ENCODE results near the gene DLGAP4. TPM values are rescaled to one million over a fixed set of nuclear protein-coding genes. Genes with fewer than 3 reads are reported as not detected.

Gene DLGAP4
- total and polyA plus RNA-seq, 2 of the 8 experiments (the other 6 are each of a cell fraction or from before 2014, with no cell fraction given): 41.2 to 57.2 TPM

GRCh38 chr20:36367370-36367745 lies 61.2 kb downstream of the DLGAP4 start:
- Histone ChIP-seq H4K5ac (ENCODE audit: insufficient read length, low read depth, low read length) (no peak overlapping the region), H3K23me2 (ENCODE audit: low read depth, low read length) (no peaks in the 10 kb centered on the region), H3K4ac (replicated peaks; ENCODE audit: insufficient read length, low read depth, low read length) (no peak overlapping the region), H3K56ac (replicated peaks; ENCODE audit: insufficient read length, low read depth, low read length) (no peak overlapping the region), H2BK20ac (ENCODE audit: low read length) (no peak overlapping the region), H3K4me1 (replicated peaks in 1 of 4; ENCODE audit: control insufficient read depth in 3 of 4, insufficient read depth in 4 of 4, low read length in 3 of 4) (peaks cover 2 to 11% (median 6%) of the 10 kb centered on the region in 4 experiments), H3K4me3 (ENCODE audit: extremely low read depth in 1 of 4, insufficient read depth in 2 of 4, low read depth in 3 of 4, low read length in 4 of 4) (no peak overlapping the region), H2BK12ac (ENCODE audit: low read depth, low read length) (peak overlapping the region; percentile 17; the same call in 1 of the 2 replicates), H3K18ac (ENCODE audit: extremely low read depth, low read length) (no peak overlapping the region), H4K8ac (ENCODE audit: extremely low read depth, insufficient read depth, low read length) (no peak overlapping the region), H3K9me3 (ENCODE audit: insufficient read depth in 2 of 2, low read depth in 1 of 2, low read length in 1 of 2) (no peaks in the 10 kb centered on the region), H3K23ac (ENCODE audit: insufficient read length) (no peak overlapping the region), H4K91ac (replicated peaks; ENCODE audit: insufficient read length, low read length) (no peak overlapping the region), H2AK5ac (ENCODE audit: low read depth, low read length) (no peak overlapping the region), H3K79me2 (ENCODE audit: control insufficient read depth in 1 of 2, insufficient read depth in 2 of 2, low read length in 2 of 2) (no peaks in the 10 kb centered on the region), H2BK120ac (replicated peaks; ENCODE audit: low read depth, low read length) (no peak overlapping the region), H3K27me3 (replicated peaks in 1 of 4; ENCODE audit: control insufficient read depth in 3 of 4, extremely low read depth in 1 of 4, insufficient read depth in 3 of 4, low read length in 3 of 4) (no peaks in the 10 kb centered on the region), H3K79me1 (ENCODE audit: low read depth, low read length) (no peaks in the 10 kb centered on the region), H2BK15ac (ENCODE audit: low read length) (0 out of 2 replicates have a peak overlapping the region, but pooled peaks have one; percentile 16), H3K4me2 (ENCODE audit: insufficient read depth in 1 of 2, low read depth in 2 of 2, low read length in 2 of 2) (no peak overlapping the region), H3K9ac (replicated peaks in 1 of 4; ENCODE audit: extremely low read depth in 1 of 4, low read depth in 3 of 4, low read length in 3 of 4) (no peak overlapping the region), H2AFZ (ENCODE audit: low read length) (no peak overlapping the region), H3K36me3 (ENCODE audit: control insufficient read depth in 2 of 4, insufficient read depth in 4 of 4, low read length in 3 of 4) (no peaks in the 10 kb centered on the region; a peak in 1 of 8 replicates), H3K14ac (ENCODE audit: insufficient read length) (no peak overlapping the region), H4K20me1 (replicated peaks in 1 of 2; ENCODE audit: control insufficient read depth in 1 of 2, insufficient read depth in 2 of 2, low read length in 2 of 2) (peaks cover 0 to 2% of the 10 kb centered on the region in 2 experiments), H3K27ac (ENCODE audit: low read depth, low read length) (no peak overlapping the region), H2BK5ac (ENCODE audit: low read depth, low read length) (peak overlapping the region; percentile 30; the same call in 1 of the 2 replicates)
- ChIA-PET POLR2A (ENCODE audit: partially characterized antibody) (interaction anchor here (1.1 kb wide), 1 partner anchor 35 kb away, joined by 3 read pairs; no protein-coding TSS in a partner anchor), CTCF (ENCODE audit: partially characterized antibody) (interaction anchor here (0.5 to 1.4 kb wide), 7 partner anchors 8 to 111 kb away, joined by 3 to 6 read pairs (median 3); no protein-coding TSS in a partner anchor)
- TF ChIP-seq PHF8 (conservative IDR thresholded peaks at IDR 0.05; ENCODE audit: low read depth, low read length) (no peak), JUND (IDR thresholded peaks at IDR 0.05; ENCODE audit: low read length) (no peak), SUZ12 (IDR thresholded peaks at IDR 0.05; ENCODE audit: low read length) (no peak), BRCA1 (IDR thresholded peaks at IDR 0.05; ENCODE audit: low read depth, low read length) (no peak), RXRA (IDR thresholded peaks at IDR 0.05; ENCODE audit: insufficient read depth, low read depth, low read length) (no peak), BACH1 (IDR thresholded peaks at IDR 0.05; ENCODE audit: low read length) (no peak), MAX (IDR thresholded peaks at IDR 0.05) (no peak), KDM1A (IDR thresholded peaks at IDR 0.05; ENCODE audit: borderline replicate concordance, low read length) (no peak), CTCF (IDR thresholded peaks at IDR 0.05; ENCODE audit: control extremely low read depth in 1 of 3, insufficient read depth in 1 of 3, low read depth in 1 of 3, low read length in 3 of 3) (no peak), SP1 (IDR thresholded peaks at IDR 0.05; ENCODE audit: low read depth, low read length) (no peak), HDAC6 (IDR thresholded peaks at IDR 0.05; ENCODE audit: low read depth, low read length) (no peak), YY1 (IDR thresholded peaks at IDR 0.05; ENCODE audit: low read depth, low read length) (no peak)
- FAIRE-seq: no peak
- WGBS, 2 experiments (ENCODE audit: extremely low coverage in 1 of 2, insufficient coverage in 1 of 2, insufficient read length in 1 of 2, insufficient replicate concordance in 2 of 2, low coverage in 1 of 2, low lambda C conversion rate in 2 of 2, missing lambda C conversion rate in 1 of 2): 84% methylated on average over 4 of the region's 4 CpGs; no CpG with 5 or more reads in 1 of the 2 experiments
- DNase-seq (ENCODE audit: low read depth in 1 of 2, low spot score in 2 of 2): no peak

All from H1 (cell line).